G401.6 (cell line): ENCODE data around the gene EEF1A2.

Experiments used
- FAIRE-seq: peaks from 2 replicates; lab custom pipeline; 2012; peaks lifted over from hg19 to GRCh38; lab: Jason Lieb, UNC

The EEF1A2 gene

DNA sequence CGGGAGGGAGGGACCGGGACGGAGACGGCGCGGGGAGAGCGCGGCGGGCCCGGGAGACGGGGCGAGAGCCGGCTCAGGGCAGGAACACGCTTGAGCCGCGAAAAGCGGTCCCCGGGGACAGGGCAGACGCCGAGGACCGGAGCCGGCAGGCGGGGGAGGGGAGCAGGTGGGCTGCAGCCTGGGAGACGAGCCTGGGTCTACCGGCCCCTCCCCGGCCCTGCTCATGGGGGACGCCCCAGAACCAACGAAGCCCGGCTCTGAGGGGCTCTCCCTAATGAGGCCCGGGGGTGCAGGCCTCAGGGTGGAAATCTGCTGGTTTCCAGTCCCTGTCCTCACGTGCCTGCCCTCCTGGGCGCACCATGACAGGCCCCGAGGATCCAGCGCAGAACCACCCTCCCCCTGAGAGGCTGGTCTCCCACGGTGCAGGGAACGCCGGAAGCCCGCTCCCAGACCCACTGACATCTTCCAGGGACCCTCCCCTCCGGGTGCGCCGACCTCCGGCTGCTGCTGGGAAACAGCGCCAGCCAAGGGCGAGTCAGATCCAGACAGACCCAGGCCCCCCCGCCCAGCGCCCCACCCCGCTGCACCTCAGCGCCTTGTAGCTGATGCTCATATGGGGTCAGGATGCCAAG lies 571 bp upstream of the EEF1A2 start:
- no peak for FAIRE-seq

- no peak for FAIRE-seq
Observed at GRCh38 chr20:63497946-63498935, 642 bp downstream of the EEF1A2 start.

DNA sequence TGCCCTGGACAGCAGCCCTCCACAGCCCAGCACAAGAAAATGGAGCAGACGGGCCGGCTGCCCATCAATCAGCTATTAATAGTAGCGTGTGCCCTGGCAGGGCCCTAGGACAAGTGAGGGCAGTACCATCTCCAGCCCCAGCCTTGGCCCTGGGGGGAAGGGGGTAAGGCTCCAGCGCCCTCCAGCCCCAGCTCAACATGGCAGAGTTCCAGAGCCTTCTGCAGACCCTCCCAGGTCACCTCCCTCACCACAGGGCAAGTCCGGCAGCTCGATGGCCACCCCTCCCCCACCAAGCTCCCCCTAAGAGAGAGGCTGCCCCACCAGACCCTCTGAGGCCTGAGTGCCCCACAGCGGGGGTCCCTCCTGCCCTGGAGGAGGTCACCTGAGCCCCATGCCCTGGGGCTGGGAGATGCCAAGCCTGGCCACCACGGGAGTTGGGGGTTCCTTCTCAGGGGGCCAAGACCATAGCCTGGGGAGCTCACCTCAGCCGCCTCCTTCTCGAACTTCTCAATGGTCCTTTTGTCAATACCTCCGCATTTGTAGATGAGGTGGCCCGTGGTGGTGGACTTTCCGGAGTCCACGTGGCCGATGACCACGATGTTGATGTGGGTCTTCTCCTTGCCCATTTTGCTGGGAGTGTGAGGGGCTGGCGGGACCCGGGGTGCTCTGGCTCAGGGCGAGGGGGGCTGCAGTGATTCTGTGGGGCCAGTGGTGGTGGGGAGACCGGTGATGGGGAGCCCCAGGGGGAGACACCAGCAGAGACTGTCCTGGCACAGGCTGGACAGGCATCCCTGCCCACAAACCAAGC lies 1.5 kb downstream of the EEF1A2 start:
- no peak for FAIRE-seq

- FAIRE-seq, result no peak
Observed at GRCh38 chr20:63496596-63497120, 2.2 kb downstream of the EEF1A2 start.

GRCh38 chr20:63495741-63496595 lies 2.9 kb downstream of the EEF1A2 start:
- FAIRE-seq, result no peak

GRCh38 chr20:63495167-63495720 lies 3.6 kb downstream of the EEF1A2 start:
- no peak for FAIRE-seq

GRCh38 chr20:63494420-63495166 lies 4.3 kb downstream of the EEF1A2 start:
- no peak for FAIRE-seq

DNA sequence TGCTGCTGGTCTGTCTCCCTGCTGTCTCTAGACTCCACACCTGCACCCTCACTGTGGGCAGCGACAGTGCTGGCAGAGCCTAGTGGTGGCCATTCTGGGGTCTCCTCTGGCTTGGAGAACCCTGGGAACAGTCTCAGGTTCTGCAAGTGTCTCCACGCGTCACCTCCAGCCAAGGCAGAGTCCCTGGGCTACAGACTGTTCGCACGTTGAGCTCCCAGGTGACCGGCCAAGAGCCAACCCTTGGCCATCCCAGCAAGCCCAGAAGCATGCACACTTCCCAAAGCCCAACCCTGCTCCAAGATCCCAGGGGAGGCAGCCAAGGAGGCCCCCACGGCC lies 4.8 kb downstream of the EEF1A2 start:
- no peak for FAIRE-seq

DNA sequence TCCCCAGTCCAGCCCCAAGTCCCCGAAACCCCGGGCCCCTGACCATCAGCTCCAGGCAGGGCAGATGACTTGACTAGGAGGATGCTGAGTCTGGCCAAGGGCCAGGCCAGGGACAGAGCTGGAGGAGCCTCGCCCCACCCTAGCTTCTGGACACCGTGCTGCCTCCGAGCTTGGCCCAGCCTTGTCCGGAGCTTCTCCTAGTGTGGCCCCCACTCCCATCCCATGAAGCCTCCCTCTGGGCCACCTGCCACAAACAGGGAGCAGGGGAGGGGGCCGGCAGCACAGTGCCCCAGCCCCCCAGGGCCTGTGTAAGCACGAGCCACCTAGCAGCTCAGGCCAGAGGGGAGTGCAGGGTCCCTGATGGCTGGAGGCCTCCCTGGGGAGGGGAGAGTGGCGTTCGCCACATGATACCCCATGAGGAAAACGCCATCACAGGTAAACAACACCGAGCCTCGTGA lies 5.3 kb downstream of the EEF1A2 start:
- no peak for FAIRE-seq

DNA sequence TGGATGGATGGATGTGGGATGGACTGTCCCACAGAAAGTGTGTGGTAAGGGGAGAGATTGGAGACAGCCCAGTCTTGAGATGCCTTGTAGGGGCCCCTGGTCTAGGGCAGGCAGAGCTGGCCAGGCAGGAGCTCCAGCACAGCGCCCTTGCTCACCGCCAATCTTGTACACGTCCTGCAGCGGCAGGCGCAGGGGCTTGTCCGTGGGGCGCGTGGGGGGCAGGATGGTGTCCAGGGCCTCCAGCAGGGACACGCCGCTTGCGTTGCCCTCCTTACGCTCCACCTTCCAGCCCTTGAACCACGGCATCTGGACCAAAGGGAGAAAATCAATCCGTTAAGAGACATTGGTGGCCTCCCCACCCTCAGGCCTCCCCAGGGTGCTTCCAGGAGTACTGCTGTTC lies 5.9 kb downstream of the EEF1A2 start:
- FAIRE-seq, result no peak

- FAIRE-seq, result no peak
Observed at GRCh38 chr20:63492518-63492917, 6.4 kb downstream of the EEF1A2 start.

GRCh38 chr20:63491635-63492230 lies 7.2 kb downstream of the EEF1A2 start:
- no peak for FAIRE-seq

GRCh38 chr20:63491078-63491477 lies 7.8 kb downstream of the EEF1A2 start:
- FAIRE-seq, result no peak

GRCh38 chr20:63490416-63490815 lies 8.5 kb downstream of the EEF1A2 start:
- no peak for FAIRE-seq

GRCh38 chr20:63488315-63489251 lies 10.3 kb downstream of the EEF1A2 start:
- FAIRE-seq, result no peak

GRCh38 chr20:63487781-63488241 lies 11.1 kb downstream of the EEF1A2 start:
- no peak for FAIRE-seq

- no peak for FAIRE-seq
Observed at GRCh38 chr20:63487116-63487764, 11.6 kb downstream of the EEF1A2 start.

DNA sequence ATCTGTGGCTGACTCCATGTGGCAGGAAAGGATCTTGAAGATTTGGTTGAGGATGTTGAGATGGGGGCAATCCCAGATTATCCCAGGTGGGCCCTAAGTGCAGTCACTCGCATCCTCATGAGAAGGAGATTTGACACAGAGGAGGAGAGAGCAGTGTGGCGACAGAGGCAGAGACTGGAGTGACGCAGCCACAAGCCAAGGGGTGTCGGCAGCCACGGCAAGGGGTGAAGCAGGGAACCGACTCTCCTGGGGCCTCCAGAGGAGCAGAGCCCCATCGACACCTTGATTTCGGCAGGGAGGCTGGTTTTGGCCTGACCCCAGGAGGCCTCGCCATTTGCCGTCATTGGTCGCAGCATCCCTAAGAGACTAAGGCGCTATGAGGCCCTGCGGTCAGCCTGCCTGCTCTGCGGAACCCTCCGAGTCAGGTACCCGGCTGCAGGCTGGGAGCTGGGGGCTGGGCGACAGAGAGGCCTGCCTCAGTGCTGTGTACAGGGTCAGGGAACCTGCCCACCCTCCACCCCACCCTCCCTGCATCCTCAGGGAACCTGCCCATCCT lies 12.5 kb downstream of the EEF1A2 start:
- no peak for FAIRE-seq
